ENCODE data around the gene FOXL3. TPM values are rescaled to one million over a fixed set of nuclear protein-coding genes. Genes with fewer than 3 reads are reported as not detected.
"Not testable (repeated sequence)": the region's sequence is repeated elsewhere in the genome, so short reads cannot be mapped to it uniquely, and the experiment has no call there.

FOXL3 gene
- total RNA-seq, 1 donor from 2014 or later: not detected

GRCh38 chr7:259751-260405 lies 30.1 kb upstream of the FOXL3 start:
- no peaks in the 10 kb centered on the region for H3K9me3 Mint-ChIP-seq
- DNase-seq (ENCODE audit: low read depth, low spot score): no peak
- H3K4me1 Mint-ChIP-seq: no peaks in the 10 kb centered on the region
- no peak overlapping the region for H3K4me3 Mint-ChIP-seq
- peaks cover 2% of the 10 kb centered on the region for H3K27me3 Mint-ChIP-seq (ENCODE audit: low read depth)
- H3K27ac Mint-ChIP-seq (ENCODE audit: unreplicated experiment): no peak overlapping the region
- TF ChIP-seq CTCF (conservative IDR thresholded peaks at IDR 0.05): no peak
- peaks cover 16% of the 10 kb centered on the region for H3K36me3 Mint-ChIP-seq (ENCODE audit: low read depth)

GRCh38 chr7:260441-261281 lies 29.3 kb upstream of the FOXL3 start:
- H3K4me3 Mint-ChIP-seq: no peak overlapping the region
- no peaks in the 10 kb centered on the region for H3K4me1 Mint-ChIP-seq
- TF ChIP-seq CTCF (conservative IDR thresholded peaks at IDR 0.05): no peak
- no peaks in the 10 kb centered on the region for H3K9me3 Mint-ChIP-seq
- H3K27ac Mint-ChIP-seq (ENCODE audit: unreplicated experiment): no peak overlapping the region
- peaks cover 14% of the 10 kb centered on the region for H3K36me3 Mint-ChIP-seq (ENCODE audit: low read depth)
- peaks cover 4% of the 10 kb centered on the region for H3K27me3 Mint-ChIP-seq (ENCODE audit: low read depth)
- DNase-seq (ENCODE audit: low read depth, low spot score): no peak

- Mint-ChIP-seq H3K36me3 (ENCODE audit: low read depth) (peaks cover 14% of the 10 kb centered on the region), H3K9me3 (no peaks in the 10 kb centered on the region), H3K4me1 (no peaks in the 10 kb centered on the region), H3K27me3 (ENCODE audit: low read depth) (peaks cover 4% of the 10 kb centered on the region), H3K27ac (ENCODE audit: unreplicated experiment) (no peak overlapping the region), H3K4me3 (no peak overlapping the region)
- TF ChIP-seq CTCF (conservative IDR thresholded peaks at IDR 0.05): no peak
- DNase-seq (ENCODE audit: low read depth, low spot score): no peak
Observed at GRCh38 chr7:261341-262250, 28.4 kb upstream of the FOXL3 start.

- Mint-ChIP-seq H3K27ac (ENCODE audit: unreplicated experiment) (peak overlapping the region; percentile 62), H3K9me3 (no peaks in the 10 kb centered on the region), H3K36me3 (ENCODE audit: low read depth) (peaks cover 14% of the 10 kb centered on the region), H3K4me1 (no peaks in the 10 kb centered on the region), H3K27me3 (ENCODE audit: low read depth) (peaks cover 5% of the 10 kb centered on the region), H3K4me3 (no peak overlapping the region)
- TF ChIP-seq CTCF (conservative IDR thresholded peaks at IDR 0.05): no peak
- no peak for DNase-seq (ENCODE audit: low read depth, low spot score)
Observed at GRCh38 chr7:262251-262572, 27.8 kb upstream of the FOXL3 start.

- H3K4me1 Mint-ChIP-seq; H3K9me3 Mint-ChIP-seq; H3K4me3 Mint-ChIP-seq; DNase-seq (ENCODE audit: low read depth, low spot score): not testable (repeated sequence)
- H3K36me3 Mint-ChIP-seq (ENCODE audit: low read depth): peaks cover 14% of the 10 kb centered on the region
- H3K27ac Mint-ChIP-seq (ENCODE audit: unreplicated experiment): peak overlapping the region; percentile 62
- H3K27me3 Mint-ChIP-seq (ENCODE audit: low read depth): peaks cover 10% of the 10 kb centered on the region
- peak; percentile 59 for TF ChIP-seq CTCF (conservative IDR thresholded peaks at IDR 0.05)
Observed at GRCh38 chr7:262631-263311, 27.2 kb upstream of the FOXL3 start.

Data from neural crest cell (in vitro differentiated cells).